Measurements from ENCODE around the gene SPOP. TPM values are rescaled to one million over a fixed set of nuclear protein-coding genes. Genes with fewer than 3 reads are reported as not detected.

The SPOP gene
- total and polyA plus RNA-seq, 9 of the 15 experiments (the other 6 are each of a cell fraction or from before 2014, with no cell fraction given) = 34.2 to 65.9 (median 39.7) TPM

- ATAC-seq = no peak
- 88% methylated on average over 1 of the region's 1 CpG for WGBS (ENCODE audit: insufficient coverage, low coverage, missing lambda C conversion rate)
- in situ Hi-C loops (cut with MboI) (no loop called here), intact Hi-C loops (cut with micrococcal nuclease) (no loop called here)
- H3K36me3 ChIP-seq (ENCODE audit: control insufficient read depth, insufficient read depth, low read length) = peaks cover 8% of the 10 kb centered on the region; the same call in 1 of the 3 replicates
- DNase-seq (ENCODE audit: extremely low read depth in 1 of 4, low spot score in 3 of 4) = no peak
- ChIA-PET POLR2A (interaction anchor here (0.6 to 1.0 kb wide), 3 partner anchors 10 to 42 kb away, joined by 3 read pairs; no protein-coding TSS in a partner anchor), CTCF (ENCODE audit: low intra/inter-chr PET ratio) (no interaction called here)
- no peaks in the 10 kb centered on the region for H3K4me1 ChIP-seq (replicated peaks in 1 of 2; ENCODE audit: control insufficient read depth in 2 of 2, insufficient read depth in 2 of 2, low read length in 2 of 2)
- no peak overlapping the region for H2AFZ ChIP-seq (ENCODE audit: low read depth, low read length)
- BruUV-seq (replicated peaks) = no TSS peak
- no peak overlapping the region for H3K27ac ChIP-seq (ENCODE audit: extremely low read depth, low read depth, low read length)
- H3K27me3 ChIP-seq (ENCODE audit: control insufficient read depth in 2 of 2, insufficient read depth in 2 of 2, low read length in 2 of 2) = no peaks in the 10 kb centered on the region
- FAIRE-seq = no peak
- H3K4me2 ChIP-seq (ENCODE audit: insufficient read depth, low read length) = no peak overlapping the region
- peaks cover 30% of the 10 kb centered on the region for H3K79me2 ChIP-seq (ENCODE audit: control insufficient read depth, insufficient read depth, low read length)
- H3K9me3 ChIP-seq (replicated peaks; ENCODE audit: control insufficient read depth, insufficient read depth, low read depth, low read length) = no peaks in the 10 kb centered on the region
- H3K4me3 ChIP-seq = no peak overlapping the region
- H3K9me1 ChIP-seq (ENCODE audit: control insufficient read depth, insufficient read depth, low read length) = no peaks in the 10 kb centered on the region
- no peaks in the 10 kb centered on the region for H4K20me1 ChIP-seq (replicated peaks; ENCODE audit: control insufficient read depth, insufficient read depth, low read length)
- H3K9ac ChIP-seq (ENCODE audit: insufficient read depth in 1 of 2, low read depth in 2 of 2, low read length in 2 of 2) = no peak overlapping the region
- TF ChIP-seq TEAD4 (IDR thresholded peaks at IDR 0.05; ENCODE audit: low read length) = no peak
- no peak for TF ChIP-seq TEAD4 (CRISPR knock-in tag; IDR thresholded peaks at IDR 0.05; ENCODE audit: borderline replicate concordance)
- TF ChIP-seq COPS2 (conservative IDR thresholded peaks at IDR 0.05) = no peak
- no peak for TF ChIP-seq THAP12 (CRISPR knock-in tag; IDR thresholded peaks at IDR 0.05)
- no peak for TF ChIP-seq PTTG1 (tag; IDR thresholded peaks at IDR 0.05; ENCODE audit: low read depth)
- TF ChIP-seq SNRNP70 (optimal IDR thresholded peaks at IDR 0.05; ENCODE audit: low read depth, low read length) = no peak
- no peak for TF ChIP-seq ELK1 (CRISPR knock-in tag; IDR thresholded peaks at IDR 0.05)
- TF ChIP-seq CCNT2 (IDR thresholded peaks at IDR 0.05; ENCODE audit: borderline replicate concordance, extremely low read depth, insufficient read length, low read depth, low read length) = no peak
- no peak for TF ChIP-seq ZNF696 (CRISPR knock-in tag; conservative IDR thresholded peaks at IDR 0.05)
- no peak for TF ChIP-seq ZFP1 (CRISPR knock-in tag; IDR thresholded peaks at IDR 0.05)
- TF ChIP-seq ZNF3 (CRISPR knock-in tag; IDR thresholded peaks at IDR 0.05) = no peak
- no peak for TF ChIP-seq FOXJ2 (tag; IDR thresholded peaks at IDR 0.05)
- TF ChIP-seq ZNF165 (CRISPR knock-in tag; IDR thresholded peaks at IDR 0.05; ENCODE audit: borderline replicate concordance) = no peak
- no peak for TF ChIP-seq PBX2 (CRISPR knock-in tag; IDR thresholded peaks at IDR 0.05; ENCODE audit: low read depth)
- TF ChIP-seq PBX2 (tag; conservative IDR thresholded peaks at IDR 0.05; ENCODE audit: low read depth) = no peak
- TF ChIP-seq MCM2 (IDR thresholded peaks at IDR 0.05; ENCODE audit: low read depth) = no peak
- TF ChIP-seq BRD4 (IDR thresholded peaks at IDR 0.05) = no peak
- TF ChIP-seq NR2C2 (CRISPR knock-in tag; IDR thresholded peaks at IDR 0.05) = no peak
- no peak for TF ChIP-seq NR2C2 (tag; IDR thresholded peaks at IDR 0.05)
Measured at GRCh38 chr17:49637739-49638138, 40.2 kb downstream of the SPOP start.
